ENCODE measurements around the gene ARHGEF2.
A peak's percentile ranks its signal among the peaks of the same experiment; 100 is the strongest.

The ARHGEF2 gene

GRCh38 chr1:155978325-155978972 lies at the start of gene ARHGEF2:
ARHGEF2 (minus strand) TSS chr1:155978547; CDS start chr1:155978427, 120 bp downstream.
- peak; percentile 64 for DNase-seq (ENCODE audit: low spot score)

GRCh38 chr1:156026588-156026987 lies 48.2 kb upstream of the ARHGEF2 start:
- no peak for DNase-seq (ENCODE audit: low spot score)

- peak; percentile 60 for DNase-seq (ENCODE audit: low spot score)
These were observed 47.5 kb upstream of the ARHGEF2 start for GRCh38 chr1:156025876-156026275.

GRCh38 chr1:156024801-156025200 lies 46.5 kb upstream of the ARHGEF2 start:
- DNase-seq (ENCODE audit: low spot score), result no peak

GRCh38 chr1:156021954-156022353 lies 43.6 kb upstream of the ARHGEF2 start:
- no peak for DNase-seq (ENCODE audit: low spot score)

GRCh38 chr1:156021093-156021428 lies 42.7 kb upstream of the ARHGEF2 start:
- no peak for DNase-seq (ENCODE audit: low spot score)

GRCh38 chr1:156020293-156021092 lies 42.1 kb upstream of the ARHGEF2 start, which contains the start of gene SSR2:
SSR2 (minus strand) TSS chr1:156020951; CDS start chr1:156020167, 784 bp downstream.
- peak; percentile 97 for DNase-seq (ENCODE audit: low spot score)

- no peak for DNase-seq (ENCODE audit: low spot score)
These were observed 41.6 kb upstream of the ARHGEF2 start for GRCh38 chr1:156019946-156020292.

- no peak for DNase-seq (ENCODE audit: low spot score)
These were observed 36.5 kb upstream of the ARHGEF2 start for GRCh38 chr1:156014829-156015228.

GRCh38 chr1:156012051-156012817 lies 33.9 kb upstream of the ARHGEF2 start:
- DNase-seq (ENCODE audit: low spot score), result no peak

- DNase-seq (ENCODE audit: low spot score), result no peak
These were observed 31.1 kb upstream of the ARHGEF2 start for GRCh38 chr1:156009404-156009803.

- DNase-seq (ENCODE audit: low spot score), result no peak
These were observed 28.5 kb upstream of the ARHGEF2 start for GRCh38 chr1:156006666-156007376.

GRCh38 chr1:156004843-156005584 lies 26.7 kb upstream of the ARHGEF2 start:
- DNase-seq (ENCODE audit: low spot score), result no peak

- no peak for DNase-seq (ENCODE audit: low spot score)
These were observed 25.5 kb upstream of the ARHGEF2 start for GRCh38 chr1:156003923-156004188.

GRCh38 chr1:156002188-156002911 lies 24.0 kb upstream of the ARHGEF2 start:
- DNase-seq (ENCODE audit: low spot score), result no peak

GRCh38 chr1:156001662-156002171 lies 23.4 kb upstream of the ARHGEF2 start:
- no peak for DNase-seq (ENCODE audit: low spot score)

GRCh38 chr1:156001021-156001661 lies 22.8 kb upstream of the ARHGEF2 start:
- DNase-seq (ENCODE audit: low spot score), result no peak

- DNase-seq (ENCODE audit: low spot score), result no peak
These were observed 21.6 kb upstream of the ARHGEF2 start for GRCh38 chr1:155999964-156000363.

- no peak for DNase-seq (ENCODE audit: low spot score)
These were observed 17.8 kb upstream of the ARHGEF2 start for GRCh38 chr1:155996166-155996565.

GRCh38 chr1:155993595-155993994 lies 15.2 kb upstream of the ARHGEF2 start:
- DNase-seq (ENCODE audit: low spot score), result no peak

Measured in AG08395 (cell line).